Mucosa of stomach (tissue), 1 donor: ENCODE data around the gene IPO13.
A peak's percentile ranks its signal among the peaks of the same experiment; 100 is the strongest.

Source experiments
- H3K27me3 ChIP-seq: one replicate; pipeline ENCODE4 v1.7.0; 2013; ENCODE audit warnings: mild to moderate bottlenecking, low read length; ENCODE audit not compliant: control insufficient read depth, insufficient read depth
- H3K36me3 ChIP-seq: one replicate; pipeline ENCODE4 v1.7.0; 2013; ENCODE audit warnings: low read length; ENCODE audit not compliant: control insufficient read depth, insufficient read depth
- H3K4me1 ChIP-seq: one replicate; pipeline ENCODE4 v1.7.0; 2013; ENCODE audit warnings: mild to moderate bottlenecking, low read length; ENCODE audit not compliant: control insufficient read depth, insufficient read depth
- H3K4me3 ChIP-seq: one replicate; pipeline ENCODE4 v1.7.0; 2013; ENCODE audit warnings: low read length
- H3K9ac ChIP-seq: one replicate; pipeline ENCODE4 v1.7.0; 2013; ENCODE audit warnings: mild to moderate bottlenecking, low read length, moderate library complexity
- H3K9me3 ChIP-seq: one replicate; pipeline ENCODE4 v1.7.0; 2013; ENCODE audit warnings: mild to moderate bottlenecking, low read length, moderate library complexity; ENCODE audit not compliant: control insufficient read depth
- donor health status: Pancreatic carcinoma.

The IPO13 gene

GRCh38 chr1:43958351-43959255 lies 11.9 kb downstream of the IPO13 start:
- no peaks in the 10 kb centered on the region for H3K36me3 ChIP-seq
- H3K4me3 ChIP-seq: no peak overlapping the region
- H3K9me3 ChIP-seq: no peaks in the 10 kb centered on the region
- H3K27me3 ChIP-seq: no peaks in the 10 kb centered on the region
- H3K9ac ChIP-seq: no peak overlapping the region
- no peaks in the 10 kb centered on the region for H3K4me1 ChIP-seq

GRCh38 chr1:43960798-43961197 lies 14.0 kb downstream of the IPO13 start:
- Histone ChIP-seq H3K4me1 (no peaks in the 10 kb centered on the region), H3K4me3 (no peak overlapping the region), H3K9ac (no peak overlapping the region), H3K9me3 (no peaks in the 10 kb centered on the region), H3K27me3 (no peaks in the 10 kb centered on the region), H3K36me3 (no peaks in the 10 kb centered on the region)

GRCh38 chr1:43961692-43962091 lies 14.9 kb downstream of the IPO13 start:
- Histone ChIP-seq H3K9me3 (no peaks in the 10 kb centered on the region), H3K4me3 (no peak overlapping the region), H3K27me3 (no peaks in the 10 kb centered on the region), H3K36me3 (no peaks in the 10 kb centered on the region), H3K9ac (no peak overlapping the region), H3K4me1 (no peaks in the 10 kb centered on the region)

- no peaks in the 10 kb centered on the region for H3K36me3 ChIP-seq
- H3K27me3 ChIP-seq: no peaks in the 10 kb centered on the region
- no peak overlapping the region for H3K9ac ChIP-seq
- H3K4me1 ChIP-seq: no peaks in the 10 kb centered on the region
- no peak overlapping the region for H3K4me3 ChIP-seq
- no peaks in the 10 kb centered on the region for H3K9me3 ChIP-seq
Observed at GRCh38 chr1:43962324-43962723, 15.6 kb downstream of the IPO13 start.

GRCh38 chr1:43963006-43963405 lies 16.3 kb downstream of the IPO13 start:
- Histone ChIP-seq H3K4me1 (no peaks in the 10 kb centered on the region), H3K4me3 (no peak overlapping the region), H3K27me3 (no peaks in the 10 kb centered on the region), H3K9ac (no peak overlapping the region), H3K36me3 (no peaks in the 10 kb centered on the region), H3K9me3 (no peaks in the 10 kb centered on the region)

GRCh38 chr1:43963890-43964289 lies 17.1 kb downstream of the IPO13 start:
- no peaks in the 10 kb centered on the region for H3K4me1 ChIP-seq
- H3K36me3 ChIP-seq: no peaks in the 10 kb centered on the region
- H3K9ac ChIP-seq: no peak overlapping the region
- no peaks in the 10 kb centered on the region for H3K27me3 ChIP-seq
- H3K9me3 ChIP-seq: no peaks in the 10 kb centered on the region
- no peak overlapping the region for H3K4me3 ChIP-seq

- H3K4me3 ChIP-seq: no peak overlapping the region
- H3K36me3 ChIP-seq: no peaks in the 10 kb centered on the region
- no peaks in the 10 kb centered on the region for H3K27me3 ChIP-seq
- H3K9me3 ChIP-seq: no peaks in the 10 kb centered on the region
- peaks cover 7% of the 10 kb centered on the region for H3K4me1 ChIP-seq
- no peak overlapping the region for H3K9ac ChIP-seq
Observed at GRCh38 chr1:43965316-43965715, 18.6 kb downstream of the IPO13 start.

- H3K4me1 ChIP-seq: peaks cover 13% of the 10 kb centered on the region
- H3K36me3 ChIP-seq: no peaks in the 10 kb centered on the region
- no peak overlapping the region for H3K9ac ChIP-seq
- H3K9me3 ChIP-seq: no peaks in the 10 kb centered on the region
- no peaks in the 10 kb centered on the region for H3K27me3 ChIP-seq
- H3K4me3 ChIP-seq: no peak overlapping the region
Observed at GRCh38 chr1:43968348-43968948, 21.7 kb downstream of the IPO13 start.

GRCh38 chr1:43969416-43969745 lies 22.6 kb downstream of the IPO13 start:
- Histone ChIP-seq H3K4me3 (peak overlapping the region; percentile 99), H3K36me3 (no peaks in the 10 kb centered on the region), H3K27me3 (no peaks in the 10 kb centered on the region), H3K4me1 (peaks cover 13% of the 10 kb centered on the region), H3K9ac (no peak overlapping the region), H3K9me3 (no peaks in the 10 kb centered on the region)

- peaks cover 13% of the 10 kb centered on the region for H3K4me1 ChIP-seq
- H3K9me3 ChIP-seq: no peaks in the 10 kb centered on the region
- peak within 1 kb of the TSS; percentile 99 for H3K4me3 ChIP-seq
- H3K9ac ChIP-seq: peak within 1 kb of the TSS; percentile 69
- no peaks in the 10 kb centered on the region for H3K27me3 ChIP-seq
- no peaks in the 10 kb centered on the region for H3K36me3 ChIP-seq
Observed at GRCh38 chr1:43969746-43970466, 23.2 kb downstream of the IPO13 start, which contains the start of gene DPH2. Gene DPH2, plus strand, starts transcription at chr1:43970010. Its CDS starts 166 bp downstream, at chr1:43970176.

- H3K9ac ChIP-seq: peak overlapping the region; percentile 69
- H3K4me1 ChIP-seq: peaks cover 15% of the 10 kb centered on the region
- no peaks in the 10 kb centered on the region for H3K9me3 ChIP-seq
- peak overlapping the region; percentile 99 for H3K4me3 ChIP-seq
- no peaks in the 10 kb centered on the region for H3K36me3 ChIP-seq
- H3K27me3 ChIP-seq: no peaks in the 10 kb centered on the region
Observed at GRCh38 chr1:43970502-43970901, 23.8 kb downstream of the IPO13 start.

GRCh38 chr1:43970911-43971310 lies 24.2 kb downstream of the IPO13 start:
- Histone ChIP-seq H3K4me1 (peaks cover 19% of the 10 kb centered on the region), H3K9me3 (no peaks in the 10 kb centered on the region), H3K9ac (peak overlapping the region; percentile 69), H3K36me3 (no peaks in the 10 kb centered on the region), H3K4me3 (no peak overlapping the region), H3K27me3 (no peaks in the 10 kb centered on the region)
